Stomach (tissue), 4 donors: ENCODE results near the gene CBX2.

Experiments
- EP300 ChIP-seq: sonication (generic); formaldehyde crosslinking; IDR thresholded peaks from one replicate; pipeline ENCODE4 v1.6.1; 2017; ENCODE audit warnings: antibody characterized with exemption
- POLR2A ChIP-seq, 4 donors: fragments of 450-650 bp; IDR thresholded peaks; one replicate each; pipeline ENCODE4 v1.6.1; 2016; ENCODE audit warnings: antibody characterized with exemption in 4 of 4, control low read depth in 2 of 4, mild to moderate bottlenecking in 1 of 4, moderate library complexity in 1 of 4
- POLR2AphosphoS5 ChIP-seq, 3 donors: sonication (generic); formaldehyde crosslinking; IDR thresholded peaks; one replicate each; pipeline ENCODE4 v1.6.1; 2016; ENCODE audit warnings: antibody characterized with exemption in 3 of 3
- TF ChIP-seq, protein P1 (sequence below), 7 experiments: fragments of 450-650 bp in 4 of 7; fragments of 200-600 bp in 3 of 7; sonication (generic) in 3 of 7; IDR thresholded peaks; one replicate each; pipeline ENCODE4 v1.5.1; 2016 to 2019; ENCODE audit warnings: antibody characterized with exemption in 7 of 7, control low read depth in 2 of 7, mild to moderate bottlenecking in 1 of 7

DNA sequence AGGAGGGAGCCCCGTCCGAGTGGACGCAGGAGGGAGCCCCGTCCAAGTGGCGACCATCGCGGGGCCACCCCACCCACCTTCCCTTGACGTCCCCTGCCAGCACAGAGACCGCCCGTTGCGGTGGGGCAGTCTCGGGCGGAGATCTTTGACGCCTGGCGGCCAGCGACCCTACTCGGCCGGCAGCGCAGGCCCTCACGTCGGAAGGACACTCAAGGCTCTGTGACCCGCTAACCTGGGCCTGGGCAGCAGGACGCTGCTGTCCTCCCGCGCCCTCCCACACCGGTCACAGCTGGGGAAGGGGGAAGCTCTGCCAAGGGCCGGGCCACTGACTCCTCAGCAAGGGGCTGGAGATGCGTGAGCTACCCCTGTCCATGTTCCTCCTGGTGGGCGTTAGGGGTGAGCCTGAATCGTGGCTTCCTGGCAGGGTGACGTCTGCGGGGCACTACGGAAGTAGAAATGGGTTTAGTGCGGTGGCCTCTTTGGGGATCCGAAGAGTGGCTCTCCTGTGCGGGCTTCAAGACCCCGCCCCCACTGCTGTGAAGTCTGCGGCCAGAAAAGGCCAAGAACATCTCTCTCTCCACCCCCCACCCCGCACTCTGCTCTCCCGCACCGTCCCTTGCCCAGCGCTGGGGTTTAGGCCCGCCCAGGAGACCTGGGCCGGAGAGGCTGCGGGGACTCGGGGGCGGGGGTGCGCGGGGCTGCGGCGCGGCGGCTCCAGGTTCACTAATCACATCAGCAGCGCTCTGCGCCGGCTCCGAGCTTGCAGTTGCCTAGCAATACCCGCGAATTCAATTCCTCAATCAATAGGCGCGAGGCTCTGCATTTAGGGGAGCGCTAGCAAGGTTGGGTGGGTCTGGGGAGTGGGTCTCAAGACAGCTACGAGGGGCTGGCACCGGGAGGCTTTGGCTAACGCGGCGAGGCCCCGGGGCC is 13.1 kb downstream of the CBX2 start:
- TF ChIP-seq POLR2A (IDR thresholded peaks at IDR 0.05) (no peak), POLR2AphosphoS5 (IDR thresholded peaks at IDR 0.05) (no peak), EP300 (no peak)
- TF ChIP-seq, protein P1, sequence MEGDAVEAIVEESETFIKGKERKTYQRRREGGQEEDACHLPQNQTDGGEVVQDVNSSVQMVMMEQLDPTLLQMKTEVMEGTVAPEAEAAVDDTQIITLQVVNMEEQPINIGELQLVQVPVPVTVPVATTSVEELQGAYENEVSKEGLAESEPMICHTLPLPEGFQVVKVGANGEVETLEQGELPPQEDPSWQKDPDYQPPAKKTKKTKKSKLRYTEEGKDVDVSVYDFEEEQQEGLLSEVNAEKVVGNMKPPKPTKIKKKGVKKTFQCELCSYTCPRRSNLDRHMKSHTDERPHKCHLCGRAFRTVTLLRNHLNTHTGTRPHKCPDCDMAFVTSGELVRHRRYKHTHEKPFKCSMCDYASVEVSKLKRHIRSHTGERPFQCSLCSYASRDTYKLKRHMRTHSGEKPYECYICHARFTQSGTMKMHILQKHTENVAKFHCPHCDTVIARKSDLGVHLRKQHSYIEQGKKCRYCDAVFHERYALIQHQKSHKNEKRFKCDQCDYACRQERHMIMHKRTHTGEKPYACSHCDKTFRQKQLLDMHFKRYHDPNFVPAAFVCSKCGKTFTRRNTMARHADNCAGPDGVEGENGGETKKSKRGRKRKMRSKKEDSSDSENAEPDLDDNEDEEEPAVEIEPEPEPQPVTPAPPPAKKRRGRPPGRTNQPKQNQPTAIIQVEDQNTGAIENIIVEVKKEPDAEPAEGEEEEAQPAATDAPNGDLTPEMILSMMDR (IDR thresholded peaks at IDR 0.05), result no peak
